ENCODE measurements around the gene RIC3. TPM values are rescaled to one million over a fixed set of nuclear protein-coding genes. Genes with fewer than 3 reads are reported as not detected.

The RIC3 gene
- total and polyA plus RNA-seq, 2 donors (not counting 1 experiment from before 2014, with no cell fraction given): not detected

DNA sequence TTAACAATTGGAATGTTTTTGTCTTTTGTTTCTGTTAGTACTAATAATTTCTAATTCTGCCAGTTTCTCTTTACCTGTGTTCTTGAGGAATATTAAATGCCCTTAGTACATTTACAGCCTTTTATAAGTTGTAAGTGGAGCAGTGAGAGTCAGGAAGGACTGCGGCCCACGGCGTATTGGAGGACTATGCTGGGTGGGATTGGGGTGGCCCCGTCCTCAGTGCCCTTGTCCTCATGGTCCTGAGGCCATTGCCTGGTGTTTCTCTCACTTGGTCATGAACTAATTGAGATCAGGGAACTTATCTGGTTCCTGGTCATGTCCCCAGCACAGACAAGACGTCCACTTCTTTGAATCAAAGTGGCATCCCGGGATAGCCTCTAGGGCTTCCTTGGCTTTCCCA lies 84.5 kb downstream of the RIC3 start:
- no peaks in the 10 kb centered on the region for H3K79me2 ChIP-seq (ENCODE audit: control insufficient read depth, insufficient read depth, low read length)
- no peak overlapping the region for H3K27ac ChIP-seq (ENCODE audit: insufficient read depth, low read length)
- no peak overlapping the region for H3K4me3 ChIP-seq (replicated peaks in 1 of 4; ENCODE audit: control extremely low read depth in 1 of 4, insufficient read depth in 1 of 4, low read depth in 3 of 4, low read length in 4 of 4)
- H4K20me1 ChIP-seq (ENCODE audit: control insufficient read depth, extremely low read depth, insufficient read depth, low read length): no peaks in the 10 kb centered on the region
- TF ChIP-seq, protein P1, sequence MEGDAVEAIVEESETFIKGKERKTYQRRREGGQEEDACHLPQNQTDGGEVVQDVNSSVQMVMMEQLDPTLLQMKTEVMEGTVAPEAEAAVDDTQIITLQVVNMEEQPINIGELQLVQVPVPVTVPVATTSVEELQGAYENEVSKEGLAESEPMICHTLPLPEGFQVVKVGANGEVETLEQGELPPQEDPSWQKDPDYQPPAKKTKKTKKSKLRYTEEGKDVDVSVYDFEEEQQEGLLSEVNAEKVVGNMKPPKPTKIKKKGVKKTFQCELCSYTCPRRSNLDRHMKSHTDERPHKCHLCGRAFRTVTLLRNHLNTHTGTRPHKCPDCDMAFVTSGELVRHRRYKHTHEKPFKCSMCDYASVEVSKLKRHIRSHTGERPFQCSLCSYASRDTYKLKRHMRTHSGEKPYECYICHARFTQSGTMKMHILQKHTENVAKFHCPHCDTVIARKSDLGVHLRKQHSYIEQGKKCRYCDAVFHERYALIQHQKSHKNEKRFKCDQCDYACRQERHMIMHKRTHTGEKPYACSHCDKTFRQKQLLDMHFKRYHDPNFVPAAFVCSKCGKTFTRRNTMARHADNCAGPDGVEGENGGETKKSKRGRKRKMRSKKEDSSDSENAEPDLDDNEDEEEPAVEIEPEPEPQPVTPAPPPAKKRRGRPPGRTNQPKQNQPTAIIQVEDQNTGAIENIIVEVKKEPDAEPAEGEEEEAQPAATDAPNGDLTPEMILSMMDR (conservative IDR thresholded peaks at IDR 0.05 in 1 of 2, IDR thresholded peaks at IDR 0.05 in 1 of 2; ENCODE audit: low read depth in 1 of 2, low read length in 2 of 2): no peak
- TF ChIP-seq EZH2 (IDR thresholded peaks at IDR 0.05; ENCODE audit: low read length, missing control alignments): no peak
- no peak overlapping the region for H2AFZ ChIP-seq (ENCODE audit: low read length)
- DNase-seq (ENCODE audit: low read depth in 2 of 2): no peak
- no peak overlapping the region for H3K4me2 ChIP-seq (ENCODE audit: extremely low read depth, insufficient read depth, low read length)
- H3K9ac ChIP-seq (ENCODE audit: insufficient read depth, low read length): no peak overlapping the region
- no peaks in the 10 kb centered on the region for H3K27me3 ChIP-seq (ENCODE audit: control insufficient read depth, insufficient read depth, low read length)
- H3K9me3 ChIP-seq (ENCODE audit: control insufficient read depth, insufficient read depth, low read depth, low read length): no peaks in the 10 kb centered on the region
- no peaks in the 10 kb centered on the region for H3K4me1 ChIP-seq (ENCODE audit: control insufficient read depth, extremely low read depth, insufficient read depth, low read length)
- no peaks in the 10 kb centered on the region for H3K36me3 ChIP-seq (ENCODE audit: control insufficient read depth, insufficient read depth, low read length)

DNA sequence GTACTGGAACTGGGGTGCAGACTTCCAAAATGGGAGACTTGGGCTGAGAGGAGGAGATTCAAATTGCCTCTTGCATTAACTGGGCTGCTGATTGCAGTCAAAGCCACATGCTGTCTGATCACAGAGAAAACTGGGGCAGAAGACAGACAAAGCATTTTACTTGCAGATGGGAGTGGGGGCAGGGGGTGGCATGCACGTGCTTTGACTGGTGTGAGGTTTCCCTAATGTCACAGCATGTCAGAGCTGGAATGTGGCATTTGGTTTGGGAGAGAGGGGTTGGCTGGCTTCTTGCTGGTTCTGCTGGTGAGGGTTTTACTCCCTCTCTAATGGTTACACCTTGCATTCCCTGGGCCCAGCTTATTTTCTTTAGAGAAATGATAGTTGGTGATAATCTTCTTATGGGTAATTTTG lies 84.9 kb downstream of the RIC3 start:
- H3K9me3 ChIP-seq (ENCODE audit: control insufficient read depth, insufficient read depth, low read depth, low read length): no peaks in the 10 kb centered on the region
- no peaks in the 10 kb centered on the region for H3K36me3 ChIP-seq (ENCODE audit: control insufficient read depth, insufficient read depth, low read length)
- no peak overlapping the region for H3K4me2 ChIP-seq (ENCODE audit: extremely low read depth, insufficient read depth, low read length)
- TF ChIP-seq, protein P1 (conservative IDR thresholded peaks at IDR 0.05 in 1 of 2, IDR thresholded peaks at IDR 0.05 in 1 of 2; ENCODE audit: low read depth in 1 of 2, low read length in 2 of 2): no peak
- TF ChIP-seq EZH2 (IDR thresholded peaks at IDR 0.05; ENCODE audit: low read length, missing control alignments): no peak
- no peak overlapping the region for H3K4me3 ChIP-seq (replicated peaks in 1 of 4; ENCODE audit: control extremely low read depth in 1 of 4, insufficient read depth in 1 of 4, low read depth in 3 of 4, low read length in 4 of 4)
- H3K9ac ChIP-seq (ENCODE audit: insufficient read depth, low read length): no peak overlapping the region
- no peak overlapping the region for H2AFZ ChIP-seq (ENCODE audit: low read length)
- H4K20me1 ChIP-seq (ENCODE audit: control insufficient read depth, extremely low read depth, insufficient read depth, low read length): no peaks in the 10 kb centered on the region
- H3K79me2 ChIP-seq (ENCODE audit: control insufficient read depth, insufficient read depth, low read length): no peaks in the 10 kb centered on the region
- no peak for DNase-seq (ENCODE audit: low read depth in 2 of 2)
- H3K27ac ChIP-seq (ENCODE audit: insufficient read depth, low read length): no peak overlapping the region
- no peaks in the 10 kb centered on the region for H3K27me3 ChIP-seq (ENCODE audit: control insufficient read depth, insufficient read depth, low read length)
- H3K4me1 ChIP-seq (ENCODE audit: control insufficient read depth, extremely low read depth, insufficient read depth, low read length): no peaks in the 10 kb centered on the region

DNA sequence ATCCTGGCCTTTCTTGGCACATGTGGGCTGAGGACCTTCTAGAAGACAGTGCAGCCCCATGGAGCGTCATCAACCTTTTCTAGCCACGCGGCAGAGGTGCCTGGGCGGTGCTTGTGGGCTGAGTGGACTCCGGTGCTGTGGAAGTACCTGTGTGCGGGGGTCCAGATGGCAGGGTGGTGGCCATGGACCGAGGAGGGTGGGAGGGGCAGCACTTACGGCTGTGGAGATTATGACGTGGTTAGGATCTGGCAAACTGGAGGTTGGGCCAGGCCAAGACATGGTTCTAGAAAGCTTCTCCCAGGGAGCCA lies 85.8 kb downstream of the RIC3 start:
- H3K79me2 ChIP-seq (ENCODE audit: control insufficient read depth, insufficient read depth, low read length): no peaks in the 10 kb centered on the region
- H3K4me1 ChIP-seq (ENCODE audit: control insufficient read depth, extremely low read depth, insufficient read depth, low read length): no peaks in the 10 kb centered on the region
- no peaks in the 10 kb centered on the region for H3K27me3 ChIP-seq (ENCODE audit: control insufficient read depth, insufficient read depth, low read length)
- DNase-seq (ENCODE audit: low read depth in 2 of 2): no peak
- TF ChIP-seq EZH2 (IDR thresholded peaks at IDR 0.05; ENCODE audit: low read length, missing control alignments): no peak
- TF ChIP-seq, protein P1 (conservative IDR thresholded peaks at IDR 0.05 in 1 of 2, IDR thresholded peaks at IDR 0.05 in 1 of 2; ENCODE audit: low read depth in 1 of 2, low read length in 2 of 2): no peak
- H2AFZ ChIP-seq (ENCODE audit: low read length): no peak overlapping the region
- H3K36me3 ChIP-seq (ENCODE audit: control insufficient read depth, insufficient read depth, low read length): no peaks in the 10 kb centered on the region
- H3K4me2 ChIP-seq (ENCODE audit: extremely low read depth, insufficient read depth, low read length): no peak overlapping the region
- H3K4me3 ChIP-seq (replicated peaks in 1 of 4; ENCODE audit: control extremely low read depth in 1 of 4, insufficient read depth in 1 of 4, low read depth in 3 of 4, low read length in 4 of 4): no peak overlapping the region
- H3K9me3 ChIP-seq (ENCODE audit: control insufficient read depth, insufficient read depth, low read depth, low read length): no peaks in the 10 kb centered on the region
- H4K20me1 ChIP-seq (ENCODE audit: control insufficient read depth, extremely low read depth, insufficient read depth, low read length): no peaks in the 10 kb centered on the region
- no peak overlapping the region for H3K9ac ChIP-seq (ENCODE audit: insufficient read depth, low read length)
- H3K27ac ChIP-seq (ENCODE audit: insufficient read depth, low read length): no peak overlapping the region
